GM11168 (cell line): ENCODE data around the gene SHANK1.

Experiments used
- in situ Hi-C: fragments of 300-500 bp; cut with MboI; formaldehyde crosslinking; loops from one replicate; pipeline ENCODE4 v1.12.0; 2022; ENCODE audit warnings: low sequenced_read_pairs; ENCODE audit not compliant: unreplicated experiment

The SHANK1 gene

GRCh38 chr19:50716178-50717025, 3.2 kb downstream of the SHANK1 start:
- in situ Hi-C loops = no loop called here

- in situ Hi-C loops = no loop called here
Observed at GRCh38 chr19:50713556-50714236, 5.9 kb downstream of the SHANK1 start.

- in situ Hi-C loops = no loop called here
Observed at GRCh38 chr19:50712833-50713232, 6.8 kb downstream of the SHANK1 start.

GRCh38 chr19:50711805-50712204, 7.8 kb downstream of the SHANK1 start:
- in situ Hi-C loops = no loop called here

GRCh38 chr19:50711196-50711595, 8.4 kb downstream of the SHANK1 start:
- in situ Hi-C loops = no loop called here

- in situ Hi-C loops = no loop called here
Observed at GRCh38 chr19:50710612-50711011, 9.0 kb downstream of the SHANK1 start.

- in situ Hi-C loops = no loop called here
Observed at GRCh38 chr19:50710094-50710493, 9.5 kb downstream of the SHANK1 start.

- in situ Hi-C loops = no loop called here
Observed at GRCh38 chr19:50708179-50708879, 11.3 kb downstream of the SHANK1 start.

GRCh38 chr19:50706387-50706786, 13.2 kb downstream of the SHANK1 start:
- in situ Hi-C loops = no loop called here

- in situ Hi-C loops = no loop called here
Observed at GRCh38 chr19:50705422-50706019, 14.1 kb downstream of the SHANK1 start.

- in situ Hi-C loops = no loop called here
Observed at GRCh38 chr19:50703915-50704796, 15.4 kb downstream of the SHANK1 start.

GRCh38 chr19:50702871-50703829, 16.5 kb downstream of the SHANK1 start:
- in situ Hi-C loops = no loop called here

- in situ Hi-C loops = no loop called here
Observed at GRCh38 chr19:50702158-50702870, 17.3 kb downstream of the SHANK1 start.

- in situ Hi-C loops = no loop called here
Observed at GRCh38 chr19:50701367-50701985, 18.1 kb downstream of the SHANK1 start.

GRCh38 chr19:50697414-50698124, 22.0 kb downstream of the SHANK1 start:
- in situ Hi-C loops = no loop called here

- in situ Hi-C loops = no loop called here
Observed at GRCh38 chr19:50696094-50696483, 23.5 kb downstream of the SHANK1 start.
